GM23248 (cell line): ENCODE results near the gene CAMSAP3.

ENCODE experiments used
- EZH2 ChIP-seq: fragments of 200-600 bp; sonication (generic); IDR thresholded peaks from 2 replicates; pipeline ENCODE4 v1.6.1; 2018; ENCODE audit warnings: antibody characterized with exemption, mild to moderate bottlenecking; ENCODE audit not compliant: insufficient read depth, poor library complexity, severe bottlenecking
- EZH2phosphoT487 ChIP-seq: fragments of 200-600 bp; sonication (generic); IDR thresholded peaks from 2 replicates; pipeline ENCODE4 v1.6.1; 2018; ENCODE audit warnings: antibody characterized with exemption, moderate library complexity, mild to moderate bottlenecking, low read depth; ENCODE audit not compliant: insufficient read depth

- TF ChIP-seq EZH2 = no peak
- TF ChIP-seq EZH2phosphoT487 = no peak
Measured at GRCh38 chr19:7578127-7578526, 17.5 kb upstream of the CAMSAP3 start.
